Liver (tissue), 2 donors: ENCODE results near the gene ANKS1A.

Experiments
- FOXA1 ChIP-seq: IDR thresholded peaks from 2 replicates; pipeline ENCODE4 v1.6.1; 2016; ENCODE audit warnings: antibody characterized with exemption
- TF ChIP-seq, protein P1 (sequence below): fragments of 150-350 bp; IDR thresholded peaks from 2 replicates; pipeline ENCODE4 v1.5.1; 2017; ENCODE audit warnings: improper control_type of control experiment, low read depth, low read length; ENCODE audit not compliant: missing input control
- TF ChIP-seq, protein P2 (sequence below): IDR thresholded peaks from 2 replicates; pipeline ENCODE4 v1.6.1; 2016; ENCODE audit warnings: antibody characterized with exemption, mild to moderate bottlenecking
- donor health status: healthy.

DNA sequence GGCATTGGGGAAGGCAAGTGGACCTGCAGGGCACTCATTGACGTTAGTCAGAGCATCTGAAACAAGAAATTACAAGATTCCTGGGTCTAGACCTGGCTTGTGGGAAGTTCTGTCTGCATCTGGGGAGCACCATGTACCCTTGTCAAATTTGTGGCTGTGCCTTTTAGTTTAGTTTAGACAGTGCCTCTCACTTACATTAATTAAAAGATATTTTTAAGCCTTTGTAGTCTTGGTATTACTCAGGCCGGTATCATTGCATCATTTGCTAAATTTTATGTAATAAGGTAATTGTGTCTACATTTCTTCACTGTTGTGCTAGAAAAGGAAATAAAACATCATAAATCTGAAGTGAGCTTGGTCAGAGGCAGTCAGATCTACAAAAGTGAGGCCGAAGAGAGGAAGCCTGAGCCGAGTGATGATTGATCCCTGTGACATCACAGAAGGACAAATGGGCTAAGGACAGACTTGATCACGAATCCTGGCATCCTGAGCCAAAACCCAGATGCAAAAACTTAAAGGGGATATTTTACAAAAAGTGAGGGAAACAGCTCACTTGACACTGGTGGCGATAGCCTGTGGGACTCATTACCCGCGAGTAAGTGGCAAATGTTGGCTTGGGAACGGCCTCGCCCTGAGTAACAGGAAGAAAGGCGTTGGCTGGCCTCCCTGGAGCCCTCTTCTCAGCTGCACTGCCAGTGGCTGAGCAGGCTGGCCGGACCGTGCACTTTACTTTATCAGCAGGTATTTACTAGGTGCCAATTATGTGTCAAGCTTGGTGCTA is 145.5 kb downstream of the ANKS1A start:
- TF ChIP-seq, protein P1, sequence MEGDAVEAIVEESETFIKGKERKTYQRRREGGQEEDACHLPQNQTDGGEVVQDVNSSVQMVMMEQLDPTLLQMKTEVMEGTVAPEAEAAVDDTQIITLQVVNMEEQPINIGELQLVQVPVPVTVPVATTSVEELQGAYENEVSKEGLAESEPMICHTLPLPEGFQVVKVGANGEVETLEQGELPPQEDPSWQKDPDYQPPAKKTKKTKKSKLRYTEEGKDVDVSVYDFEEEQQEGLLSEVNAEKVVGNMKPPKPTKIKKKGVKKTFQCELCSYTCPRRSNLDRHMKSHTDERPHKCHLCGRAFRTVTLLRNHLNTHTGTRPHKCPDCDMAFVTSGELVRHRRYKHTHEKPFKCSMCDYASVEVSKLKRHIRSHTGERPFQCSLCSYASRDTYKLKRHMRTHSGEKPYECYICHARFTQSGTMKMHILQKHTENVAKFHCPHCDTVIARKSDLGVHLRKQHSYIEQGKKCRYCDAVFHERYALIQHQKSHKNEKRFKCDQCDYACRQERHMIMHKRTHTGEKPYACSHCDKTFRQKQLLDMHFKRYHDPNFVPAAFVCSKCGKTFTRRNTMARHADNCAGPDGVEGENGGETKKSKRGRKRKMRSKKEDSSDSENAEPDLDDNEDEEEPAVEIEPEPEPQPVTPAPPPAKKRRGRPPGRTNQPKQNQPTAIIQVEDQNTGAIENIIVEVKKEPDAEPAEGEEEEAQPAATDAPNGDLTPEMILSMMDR = no peak
- no peak for TF ChIP-seq FOXA1
- TF ChIP-seq, protein P2, sequence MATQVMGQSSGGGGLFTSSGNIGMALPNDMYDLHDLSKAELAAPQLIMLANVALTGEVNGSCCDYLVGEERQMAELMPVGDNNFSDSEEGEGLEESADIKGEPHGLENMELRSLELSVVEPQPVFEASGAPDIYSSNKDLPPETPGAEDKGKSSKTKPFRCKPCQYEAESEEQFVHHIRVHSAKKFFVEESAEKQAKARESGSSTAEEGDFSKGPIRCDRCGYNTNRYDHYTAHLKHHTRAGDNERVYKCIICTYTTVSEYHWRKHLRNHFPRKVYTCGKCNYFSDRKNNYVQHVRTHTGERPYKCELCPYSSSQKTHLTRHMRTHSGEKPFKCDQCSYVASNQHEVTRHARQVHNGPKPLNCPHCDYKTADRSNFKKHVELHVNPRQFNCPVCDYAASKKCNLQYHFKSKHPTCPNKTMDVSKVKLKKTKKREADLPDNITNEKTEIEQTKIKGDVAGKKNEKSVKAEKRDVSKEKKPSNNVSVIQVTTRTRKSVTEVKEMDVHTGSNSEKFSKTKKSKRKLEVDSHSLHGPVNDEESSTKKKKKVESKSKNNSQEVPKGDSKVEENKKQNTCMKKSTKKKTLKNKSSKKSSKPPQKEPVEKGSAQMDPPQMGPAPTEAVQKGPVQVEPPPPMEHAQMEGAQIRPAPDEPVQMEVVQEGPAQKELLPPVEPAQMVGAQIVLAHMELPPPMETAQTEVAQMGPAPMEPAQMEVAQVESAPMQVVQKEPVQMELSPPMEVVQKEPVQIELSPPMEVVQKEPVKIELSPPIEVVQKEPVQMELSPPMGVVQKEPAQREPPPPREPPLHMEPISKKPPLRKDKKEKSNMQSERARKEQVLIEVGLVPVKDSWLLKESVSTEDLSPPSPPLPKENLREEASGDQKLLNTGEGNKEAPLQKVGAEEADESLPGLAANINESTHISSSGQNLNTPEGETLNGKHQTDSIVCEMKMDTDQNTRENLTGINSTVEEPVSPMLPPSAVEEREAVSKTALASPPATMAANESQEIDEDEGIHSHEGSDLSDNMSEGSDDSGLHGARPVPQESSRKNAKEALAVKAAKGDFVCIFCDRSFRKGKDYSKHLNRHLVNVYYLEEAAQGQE = no peak
